ENCODE data around the gene PTPRG.
"Not testable (repeated sequence)": the region's sequence is repeated elsewhere in the genome, so short reads cannot be mapped to it uniquely, and the experiment has no call there.

Gene PTPRG

DNA sequence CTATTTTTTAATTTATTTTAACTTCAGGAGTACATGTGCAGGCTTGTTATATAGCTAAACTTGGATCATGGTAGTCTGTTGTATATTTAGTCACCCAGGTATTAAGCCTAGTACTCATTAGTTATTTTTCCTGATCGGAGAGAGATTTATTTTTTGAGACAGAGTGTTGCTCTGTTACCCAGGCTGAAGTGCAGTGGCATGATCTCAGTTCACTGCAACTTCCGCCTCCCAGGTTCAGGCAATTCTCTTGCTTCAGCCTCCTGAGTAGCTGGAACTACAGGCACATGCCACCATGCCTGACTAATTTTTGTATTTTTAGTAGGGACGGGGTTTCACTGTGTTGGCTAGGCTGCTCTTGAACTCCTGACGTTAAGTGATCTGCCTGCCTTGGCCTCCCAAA lies 477.4 kb downstream of the PTPRG start:
- DNase-seq = not testable (repeated sequence)

DNA sequence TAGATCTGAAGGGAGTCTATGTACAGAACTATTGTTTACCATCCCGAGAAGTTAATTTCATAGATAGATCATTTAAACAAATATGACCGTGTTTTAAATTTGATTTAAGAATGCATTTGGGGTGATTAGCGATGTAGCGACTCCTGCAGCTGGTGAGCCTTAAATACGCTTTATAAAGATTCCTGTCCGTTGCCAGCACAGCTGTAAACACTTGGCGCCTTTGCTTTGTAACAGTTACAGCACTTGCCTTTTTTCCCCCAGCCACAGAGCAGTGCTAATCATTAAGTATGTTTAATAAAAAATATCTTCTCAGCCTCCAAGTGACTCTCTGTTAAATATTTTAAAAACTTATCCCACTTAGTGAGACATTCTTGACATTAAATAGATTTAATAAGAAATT lies 478.2 kb downstream of the PTPRG start:
- no peak for DNase-seq

DNA sequence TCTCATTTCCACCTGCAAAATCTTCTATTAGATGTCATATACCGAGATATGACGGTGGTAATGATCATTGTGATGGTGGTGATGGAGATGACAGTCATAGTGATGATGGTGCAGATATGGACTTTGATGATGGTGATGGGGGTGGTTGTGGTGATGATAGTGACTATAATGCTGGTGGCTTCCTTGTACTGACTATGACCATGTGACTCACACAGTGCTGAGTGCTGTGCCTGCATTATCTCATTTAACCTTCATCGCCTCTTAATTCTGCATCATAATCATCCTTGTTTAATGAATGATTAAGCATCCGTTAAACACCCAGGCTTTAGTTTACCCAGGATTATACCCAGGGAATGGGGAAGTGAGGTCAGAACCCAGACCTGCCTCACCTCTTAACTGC lies 480.3 kb downstream of the PTPRG start:
- no peak for DNase-seq

DNA sequence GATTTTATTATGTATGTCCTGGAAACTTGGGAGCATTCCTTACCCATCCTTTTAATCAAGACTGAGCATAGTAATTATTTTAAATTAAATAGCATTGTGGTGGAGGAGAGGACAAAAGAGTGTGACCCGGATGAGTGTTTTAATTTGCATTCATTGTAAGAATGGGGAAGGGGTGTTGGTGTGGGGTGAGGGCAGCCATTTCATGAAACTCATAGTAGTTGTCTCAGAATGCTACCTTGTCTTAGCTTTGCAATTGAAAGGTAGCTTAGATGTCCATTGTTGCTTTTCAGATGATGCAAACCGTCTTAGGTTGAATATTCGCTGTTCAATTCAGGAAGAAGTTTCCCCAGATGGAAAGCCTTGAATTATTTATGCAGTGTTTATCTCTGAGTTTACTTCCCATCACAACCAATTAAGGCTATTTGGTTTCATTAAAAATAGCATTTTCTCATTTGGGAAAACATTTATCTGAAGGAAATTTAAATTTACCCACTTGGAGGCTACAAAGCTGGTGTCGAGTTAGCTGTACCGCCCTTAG lies 483.6 kb downstream of the PTPRG start:
- DNase-seq = no peak

DNA sequence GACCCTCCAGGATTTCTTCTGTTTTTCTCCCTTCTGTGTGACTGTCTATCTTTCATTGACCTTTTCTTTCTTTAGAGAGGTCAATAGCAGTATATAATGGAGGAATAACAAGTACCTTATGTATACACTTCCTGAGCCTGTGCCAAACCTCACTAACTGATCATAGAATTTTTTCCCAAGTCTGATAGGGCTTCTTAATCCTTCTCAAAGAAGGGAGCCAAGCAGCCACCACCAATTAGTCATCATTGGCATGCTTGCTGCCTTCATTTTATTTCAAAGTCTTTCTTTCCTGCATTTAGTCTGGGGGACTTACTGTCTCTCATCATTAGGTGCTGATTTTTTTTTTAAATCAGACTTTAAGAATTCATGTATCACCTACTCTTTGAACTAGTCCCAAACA lies 485.0 kb downstream of the PTPRG start:
- DNase-seq = no peak

DNA sequence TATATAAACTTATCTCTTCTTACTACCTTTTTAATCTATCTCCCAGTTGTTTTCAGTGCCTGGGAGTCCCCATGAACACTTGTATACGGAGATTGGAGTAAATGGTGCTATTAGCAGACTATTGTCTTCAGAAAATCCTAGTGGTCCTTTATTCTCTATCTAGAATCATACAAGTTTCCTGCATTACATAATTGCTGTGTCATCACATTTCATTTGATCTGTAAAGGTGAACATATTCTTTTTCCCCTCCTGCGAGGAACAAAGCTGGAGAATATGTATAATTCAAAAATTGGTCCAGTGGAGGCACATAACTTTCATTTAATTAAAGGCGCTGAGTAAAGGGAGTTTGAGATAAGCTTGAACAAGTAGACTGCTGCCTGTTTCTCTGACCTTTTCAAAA lies 487.2 kb downstream of the PTPRG start:
- no peak for DNase-seq

DNA sequence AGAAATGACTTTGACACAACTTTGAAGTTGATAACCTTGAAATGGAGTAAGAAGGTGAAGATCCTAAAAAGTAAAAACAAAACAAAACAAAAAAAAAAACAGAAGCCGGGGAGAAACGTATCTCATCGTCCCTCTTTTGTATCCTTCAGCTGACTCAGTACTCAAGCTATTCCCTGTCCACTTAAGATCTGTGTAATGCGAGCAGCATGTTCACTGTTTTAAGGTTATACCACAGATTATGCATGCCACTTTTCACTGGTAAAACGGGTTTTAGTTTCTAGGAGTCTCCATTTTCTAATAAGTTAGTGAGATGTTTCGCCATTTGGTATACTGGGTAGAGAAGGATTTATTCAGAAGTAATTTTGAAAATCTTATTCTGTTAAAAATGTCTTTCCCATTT lies 487.7 kb downstream of the PTPRG start:
- DNase-seq = no peak

DNA sequence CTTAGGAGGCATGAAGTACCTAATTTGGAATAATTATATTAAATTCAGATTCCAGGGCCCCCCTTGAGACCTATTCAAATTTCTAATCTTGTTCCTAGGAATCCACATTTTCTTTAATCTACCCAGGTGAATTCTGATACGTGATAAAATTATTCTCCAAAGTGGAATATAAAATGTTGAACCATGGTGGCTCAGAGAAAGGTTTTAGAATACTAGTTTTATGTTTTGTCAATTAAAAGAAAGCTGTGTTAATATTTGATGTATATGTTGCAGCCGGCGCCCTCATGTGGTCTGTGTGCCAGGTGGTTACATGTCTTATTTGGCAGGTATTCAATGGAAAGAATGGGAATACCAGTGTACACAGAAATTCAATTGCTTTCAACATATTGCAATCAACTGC lies 490.1 kb downstream of the PTPRG start:
- no peak for DNase-seq

DNA sequence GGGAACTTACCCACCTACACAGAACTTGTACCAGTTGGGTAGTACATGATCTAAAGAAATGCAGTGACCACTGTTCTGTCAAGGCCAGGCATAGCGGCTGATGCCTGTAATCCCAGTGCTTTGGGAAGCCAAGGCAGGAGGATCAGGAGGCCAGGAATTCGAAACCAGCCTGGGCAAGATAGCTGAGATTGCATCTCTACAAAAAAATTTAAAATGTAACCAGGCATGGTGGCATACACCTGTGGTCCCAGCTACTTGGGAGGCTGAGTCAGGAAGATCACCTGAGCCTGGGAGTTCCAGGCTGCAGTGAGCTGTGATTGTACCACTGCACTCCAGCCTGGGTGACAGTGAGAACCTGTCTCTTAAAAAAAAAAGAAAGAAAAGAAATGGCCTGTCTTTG lies 491.0 kb downstream of the PTPRG start:
- DNase-seq = no peak

DNA sequence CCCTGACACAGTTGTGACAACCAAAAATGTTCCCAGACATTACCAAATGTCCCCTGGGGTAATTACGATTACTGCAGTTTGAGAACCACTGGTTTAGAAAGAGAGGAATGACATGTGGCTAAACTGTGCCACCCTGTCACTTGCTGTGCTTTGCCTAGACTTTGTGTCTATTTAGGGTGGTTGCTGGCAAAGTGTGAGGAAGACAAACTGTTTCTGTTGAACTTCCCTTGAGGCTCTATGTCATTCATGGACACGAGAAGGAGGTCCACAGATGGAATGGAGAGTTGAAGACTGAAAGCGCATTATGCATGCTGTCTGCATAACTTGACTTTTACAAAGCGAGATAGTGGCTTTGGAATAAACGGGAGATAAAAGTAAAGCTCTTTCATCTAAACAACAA lies 495.3 kb downstream of the PTPRG start:
- no peak for DNase-seq

DNA sequence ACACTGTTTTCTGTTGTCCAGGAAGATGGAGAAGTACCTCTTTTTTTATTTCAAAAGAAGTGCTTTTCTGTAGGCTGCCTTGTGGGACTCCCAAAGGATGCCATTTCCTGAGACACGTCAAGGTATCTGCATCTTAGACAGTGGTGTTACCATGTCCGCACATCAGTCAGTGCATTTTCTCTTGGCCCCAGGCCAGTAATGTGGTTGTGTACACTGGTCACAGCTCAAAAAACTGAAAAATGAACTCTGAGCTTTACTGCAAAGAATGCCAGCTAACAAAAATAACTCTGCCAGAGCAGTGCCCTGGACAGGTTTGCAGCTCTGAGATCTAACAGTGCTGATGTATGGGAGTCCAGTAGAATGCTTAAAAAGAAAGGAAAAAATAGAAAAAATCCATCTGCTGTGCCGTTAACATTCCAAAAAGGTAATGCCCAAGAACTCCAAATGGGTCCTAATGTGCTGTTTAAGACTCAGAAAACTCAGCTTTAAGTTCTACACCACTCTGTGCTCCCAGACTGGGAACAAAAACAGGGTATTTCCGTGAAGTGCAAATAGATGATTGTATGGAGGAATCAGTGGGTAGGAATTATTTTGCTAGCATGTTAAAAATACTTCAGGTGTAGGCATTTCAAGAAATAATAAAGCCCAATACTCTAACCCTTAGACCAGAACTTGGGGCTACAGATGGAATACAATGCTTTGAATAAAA lies 496.1 kb downstream of the PTPRG start:
- no peak for DNase-seq

DNA sequence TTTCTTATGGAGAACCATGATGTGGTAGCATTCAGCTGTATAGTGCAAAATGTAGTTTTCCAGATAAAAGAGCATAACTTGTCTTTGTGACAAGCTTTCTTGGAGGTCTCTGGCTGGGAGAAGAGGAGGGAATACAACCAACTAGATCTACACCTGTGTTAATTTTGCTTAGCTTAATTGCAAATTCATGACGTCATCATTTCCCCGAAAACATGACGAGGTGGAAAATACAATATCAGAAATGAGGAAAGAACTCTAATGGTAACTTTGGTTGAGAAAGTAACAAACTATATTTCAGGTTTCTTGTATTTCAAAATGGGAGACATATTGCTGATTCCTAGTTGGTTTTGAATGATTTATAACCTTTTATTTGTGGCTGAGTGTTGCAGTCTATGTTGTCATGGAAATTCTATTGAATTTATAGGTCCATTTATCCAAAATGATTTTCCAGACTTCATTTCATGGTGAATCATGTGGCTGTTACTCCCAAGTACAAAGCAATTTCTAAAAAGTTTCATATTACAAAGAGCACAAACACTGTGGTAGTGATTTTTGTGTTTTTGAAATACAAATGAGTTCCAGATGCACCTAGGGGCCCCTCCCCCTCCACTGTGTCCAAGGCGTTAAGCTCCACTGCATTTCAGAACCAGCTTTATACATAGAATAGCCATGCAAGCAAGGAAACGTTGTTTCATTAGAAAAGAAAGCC lies 504.8 kb downstream of the PTPRG start:
- DNase-seq = no peak

DNA sequence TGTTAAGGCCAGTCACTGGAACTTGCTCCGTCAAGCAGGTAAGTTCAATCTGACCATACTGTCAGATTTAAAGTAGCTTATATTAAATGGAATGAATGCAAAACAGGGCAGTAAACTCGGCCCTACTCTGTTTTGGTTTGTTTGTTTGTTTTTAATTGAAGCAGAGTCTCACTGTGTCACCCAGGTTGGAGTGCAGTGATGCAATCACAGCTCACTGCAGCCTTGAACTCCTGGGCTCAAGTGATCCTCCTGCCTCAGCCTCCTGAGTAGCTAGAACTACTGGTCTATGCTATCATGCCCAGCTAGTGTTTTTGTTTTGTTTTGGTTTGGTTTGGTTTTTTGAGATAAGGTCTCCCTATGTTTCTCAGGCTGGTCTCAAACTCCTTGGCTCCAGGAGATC lies 507.0 kb downstream of the PTPRG start:
- no peak for DNase-seq

DNA sequence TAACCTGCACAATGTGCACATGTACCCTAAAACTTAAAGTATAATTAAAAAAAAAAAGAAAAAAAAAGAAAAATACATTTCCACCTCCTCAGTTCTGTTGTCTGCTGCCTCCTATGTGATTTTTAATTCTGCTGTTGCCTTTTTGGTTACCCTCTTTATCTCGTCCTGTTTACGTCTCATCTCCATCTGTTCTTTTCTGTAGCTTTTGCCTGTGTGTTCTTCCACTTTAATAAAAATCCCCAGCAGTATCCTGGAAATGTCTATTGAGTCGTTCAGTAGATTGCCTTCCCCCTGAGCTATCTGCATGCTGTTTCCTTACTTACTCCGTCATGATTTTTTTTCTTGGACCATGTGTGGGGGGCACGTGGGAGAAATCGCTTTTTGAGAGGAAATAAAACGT lies 509.5 kb downstream of the PTPRG start:
- no peak for DNase-seq

DNA sequence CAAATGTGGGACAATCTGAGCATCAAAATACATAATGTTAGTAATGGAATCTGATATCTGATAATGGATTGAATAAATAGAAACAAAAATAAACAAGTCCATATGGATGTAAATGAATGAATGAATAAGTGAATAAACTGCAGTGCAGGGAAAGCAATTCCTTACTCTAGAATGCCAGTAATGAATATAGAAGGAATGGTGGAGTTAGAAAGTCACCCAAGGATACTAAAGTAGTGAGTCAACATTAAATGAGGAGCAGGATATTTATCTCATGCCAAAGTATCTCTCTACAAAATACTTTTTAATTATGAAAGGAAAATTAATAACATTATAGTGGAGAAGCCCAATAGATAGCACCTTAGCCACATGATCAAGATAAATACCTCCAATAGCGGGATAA lies 511.7 kb downstream of the PTPRG start:
- DNase-seq = no peak

DNA sequence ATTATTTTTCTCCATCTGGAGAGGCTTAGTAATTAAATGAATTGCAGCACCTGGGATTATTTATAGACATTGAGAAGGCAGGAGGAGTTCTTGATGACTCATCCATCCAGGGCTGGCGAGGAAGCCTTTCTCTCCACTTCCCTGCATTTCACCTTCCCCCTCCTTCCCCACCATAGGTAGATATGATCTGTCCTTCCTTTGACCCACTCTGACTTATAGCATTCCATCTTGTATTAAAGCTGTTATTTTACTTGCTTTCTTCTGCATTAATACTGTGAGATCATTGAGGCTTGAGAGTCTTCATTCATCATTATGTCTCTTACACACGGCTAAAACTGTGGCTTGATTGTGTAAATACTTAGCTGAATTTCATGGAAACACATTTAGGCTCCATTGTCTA lies 523.2 kb downstream of the PTPRG start:
- no peak for DNase-seq

DNA sequence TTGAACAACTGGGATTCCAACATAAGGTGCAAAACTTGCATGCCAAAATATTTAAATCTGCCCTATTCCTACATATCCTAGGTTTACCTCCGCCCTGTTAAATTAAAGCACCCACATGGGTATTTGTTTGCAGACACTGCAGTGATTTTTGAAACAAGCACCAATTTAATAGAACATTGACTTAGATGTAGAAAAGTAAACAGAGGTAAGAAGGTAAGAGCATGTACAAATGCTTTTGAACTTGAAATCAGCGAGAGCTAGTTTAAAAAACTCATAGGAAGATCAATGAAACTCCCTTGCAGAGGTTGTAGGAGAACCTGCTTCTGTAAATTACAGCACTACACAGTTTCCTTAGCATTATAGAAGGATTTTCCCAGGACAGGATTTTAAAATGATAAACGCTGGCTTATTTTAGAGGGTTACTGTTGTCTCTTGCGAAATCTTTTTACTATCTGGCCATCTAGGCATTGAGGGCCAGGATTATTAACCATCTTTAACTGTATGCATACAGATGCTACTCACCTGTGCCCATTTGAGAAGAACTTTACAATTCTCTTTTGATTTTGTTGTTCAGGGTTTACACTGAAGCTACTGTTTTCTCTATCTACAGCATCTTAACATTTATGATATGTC lies 527.2 kb downstream of the PTPRG start:
- no peak for DNase-seq

DNA sequence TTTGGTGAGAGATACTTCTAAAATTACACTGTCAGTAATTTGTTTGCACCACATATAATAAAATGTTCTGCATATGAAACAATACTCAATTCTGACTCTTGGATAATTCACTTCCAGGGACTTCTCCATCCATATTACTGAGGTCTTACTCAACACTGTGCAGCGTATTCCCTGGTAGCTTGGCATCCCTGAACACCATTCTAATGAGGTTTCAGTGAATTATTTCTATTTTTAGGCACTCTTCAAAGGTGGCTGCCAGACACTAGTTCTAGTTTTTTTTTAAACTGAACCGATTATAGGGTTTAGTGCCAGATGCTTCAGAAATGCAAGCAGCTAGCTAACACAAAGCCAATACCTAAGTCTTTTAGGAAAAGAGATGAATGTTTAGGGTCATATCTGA lies 528.7 kb downstream of the PTPRG start:
- no peak for DNase-seq

DNA sequence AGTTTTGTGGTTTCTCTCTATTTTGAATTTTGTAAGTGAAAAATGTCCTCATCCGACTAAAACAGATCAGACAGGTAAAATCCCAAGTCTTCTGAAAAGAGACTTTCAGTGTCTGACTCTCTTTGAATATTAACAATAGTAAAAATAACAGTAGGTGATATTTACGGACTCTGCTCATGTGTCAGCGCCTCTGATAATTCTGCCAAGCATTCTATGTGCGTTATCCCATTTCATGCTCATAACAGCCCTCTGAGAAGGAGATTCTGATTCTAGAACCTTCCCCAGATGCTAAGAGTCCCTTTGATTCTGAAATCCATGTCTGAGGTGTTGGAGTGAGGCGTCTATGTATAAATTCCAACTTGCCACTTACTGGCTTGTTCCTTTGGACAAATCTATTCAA lies 529.1 kb downstream of the PTPRG start:
- no peak for DNase-seq

DNA sequence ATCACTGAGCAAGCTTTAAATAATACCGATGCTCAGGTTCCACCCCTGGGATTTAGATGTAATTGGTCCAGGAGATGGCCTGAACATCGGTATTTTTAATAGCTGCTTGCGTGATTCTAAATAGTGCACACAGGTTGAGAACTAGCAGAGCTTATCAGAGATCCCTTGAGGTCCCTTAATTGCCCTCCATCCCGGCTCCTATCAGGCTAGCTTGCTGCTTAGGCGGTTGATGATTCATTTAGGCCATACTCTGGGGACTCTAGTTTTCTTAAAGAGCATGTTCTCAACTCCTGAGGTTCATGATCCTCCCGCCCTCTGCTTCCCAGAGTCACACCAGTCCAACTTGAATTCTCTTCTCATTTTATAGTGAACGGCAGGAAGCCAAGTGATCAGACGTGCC lies 531.7 kb downstream of the PTPRG start:
- no peak for DNase-seq

DNA sequence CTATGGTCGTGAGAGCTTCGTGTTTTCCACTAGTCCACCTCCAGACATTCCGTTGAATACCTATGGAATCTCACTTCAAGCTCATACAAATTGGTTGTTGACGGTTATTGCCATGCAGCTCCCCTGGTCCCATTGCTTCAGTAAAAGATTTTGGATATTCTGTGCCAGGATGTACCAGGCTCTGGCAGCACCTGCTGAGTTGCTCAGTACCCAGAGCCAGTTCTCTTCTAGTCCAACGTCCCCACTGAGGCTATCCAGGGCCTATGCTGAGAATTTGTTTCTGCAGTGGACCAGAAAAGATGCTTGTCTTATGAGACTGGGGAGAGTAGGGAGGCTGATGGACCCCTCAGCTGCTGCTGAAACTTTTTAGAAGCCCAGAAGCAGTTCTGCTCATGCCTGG lies 533.1 kb downstream of the PTPRG start:
- DNase-seq = no peak

DNA sequence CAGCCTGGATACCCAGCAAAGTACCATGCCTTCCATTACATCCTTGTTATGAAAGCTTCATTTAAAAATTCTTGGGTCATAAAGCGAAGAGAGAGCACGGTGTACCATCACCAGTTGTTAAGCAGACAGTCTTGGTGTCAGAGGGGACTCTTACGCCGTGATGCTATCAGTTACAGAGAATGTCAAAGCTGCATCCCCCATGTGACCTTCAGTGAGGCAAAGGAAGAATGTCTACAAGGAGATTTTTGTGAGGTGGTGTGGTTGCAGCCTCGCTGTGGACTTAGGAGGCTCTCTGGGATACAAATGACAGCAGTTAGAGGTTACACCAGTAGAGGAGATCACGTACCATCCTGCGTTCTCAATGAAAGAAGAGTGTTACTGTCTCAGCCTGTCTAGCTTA lies 533.7 kb downstream of the PTPRG start:
- DNase-seq = no peak

DNA sequence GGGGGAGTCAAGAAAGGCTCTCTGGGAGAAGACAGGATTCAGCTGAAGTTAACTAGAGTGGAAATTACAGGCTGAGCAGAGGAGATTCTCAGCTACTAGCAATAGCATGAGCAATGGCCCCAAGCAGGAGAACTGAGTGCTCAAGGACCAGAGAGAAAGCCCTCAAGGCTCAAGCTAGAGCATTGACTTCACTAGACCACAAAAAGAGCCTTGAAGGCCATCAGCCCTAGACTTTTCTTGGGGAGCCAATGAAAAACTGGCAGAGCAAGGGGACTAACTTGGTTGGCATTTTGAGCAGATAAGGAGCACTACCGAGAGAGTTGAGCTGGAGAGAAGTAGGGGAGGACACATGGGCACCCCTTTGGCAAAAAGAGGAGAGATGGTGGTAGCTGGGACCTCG lies 534.4 kb downstream of the PTPRG start:
- no peak for DNase-seq

DNA sequence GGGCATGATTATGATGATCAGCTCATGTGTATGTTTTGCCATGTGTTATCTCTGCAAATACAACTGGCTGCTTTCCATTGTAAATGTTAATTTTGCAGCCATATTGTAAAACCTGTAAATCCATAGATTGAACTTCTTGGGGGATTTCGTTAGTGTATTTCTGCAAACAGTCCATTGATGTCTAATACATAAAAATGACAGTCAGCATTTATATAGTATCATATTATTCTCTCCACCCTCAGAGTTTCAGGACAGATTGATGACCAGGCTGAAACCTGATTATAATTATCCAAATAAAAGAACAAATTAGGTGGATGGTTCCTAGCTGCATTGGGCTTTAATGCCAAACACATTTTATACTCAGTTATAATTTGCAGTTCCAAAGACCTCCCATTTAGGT lies 535.1 kb downstream of the PTPRG start:
- no peak for DNase-seq

Data from hematopoietic multipotent progenitor cell treated with erythropoietin and hydrocortisone succinate and interleukin-3 and kit ligand, for 8 days (in vitro differentiated cells).